ENCODE results near the gene CATSPERZ. TPM values are rescaled to one million over a fixed set of nuclear protein-coding genes. Genes with fewer than 3 reads are reported as not detected.

The CATSPERZ gene
- total and polyA plus RNA-seq, 9 of the 15 experiments (the other 6 are each of a cell fraction or from before 2014, with no cell fraction given) = 0.86 to 8.5 (median 3.5) TPM

- H3K4me3 ChIP-seq = no peak overlapping the region
- no peak overlapping the region for H3K27ac ChIP-seq (ENCODE audit: extremely low read depth, low read depth, low read length)
- intact Hi-C loops (cut with micrococcal nuclease) = no loop called here
- H3K4me2 ChIP-seq (ENCODE audit: insufficient read depth, low read length) = no peak overlapping the region
- H3K36me3 ChIP-seq (ENCODE audit: control insufficient read depth, insufficient read depth, low read length) = peaks cover 90% of the 10 kb centered on the region
- no peak for ATAC-seq
- H3K9me3 ChIP-seq (replicated peaks; ENCODE audit: control insufficient read depth, insufficient read depth, low read depth, low read length) = no peaks in the 10 kb centered on the region
- 0 out of 2 replicates have a peak, but pooled peaks cover 4% of the 10 kb centered on the region for H4K20me1 ChIP-seq (replicated peaks; ENCODE audit: control insufficient read depth, insufficient read depth, low read length)
- H3K79me2 ChIP-seq (ENCODE audit: control insufficient read depth, insufficient read depth, low read length) = no peaks in the 10 kb centered on the region
- in situ Hi-C loops (cut with MboI) = no loop called here
- H3K4me1 ChIP-seq (replicated peaks in 1 of 2; ENCODE audit: control insufficient read depth in 2 of 2, insufficient read depth in 2 of 2, low read length in 2 of 2) = peaks cover 0 to 51% of the 10 kb centered on the region in 2 experiments; a peak in 2 of 5 replicates
- H2AFZ ChIP-seq (ENCODE audit: low read depth, low read length) = no peak overlapping the region
- BruUV-seq (replicated peaks) = no TSS peak
- no peaks in the 10 kb centered on the region for H3K9me1 ChIP-seq (ENCODE audit: control insufficient read depth, insufficient read depth, low read length)
- TF ChIP-seq STAG1 (CRISPR knock-in tag; IDR thresholded peaks at IDR 0.05; ENCODE audit: borderline replicate concordance) (peak; percentile 13; the same call in 1 of the 2 replicates), CBFA2T3 (IDR thresholded peaks at IDR 0.05) (no peak), ZNF347 (CRISPR knock-in tag; IDR thresholded peaks at IDR 0.05; ENCODE audit: low read depth) (no peak), POLR2A (conservative IDR thresholded peaks at IDR 0.05) (0 out of 2 replicates have a peak, but pooled peaks have one; percentile 11)
- WGBS (ENCODE audit: insufficient coverage, low coverage, missing lambda C conversion rate) = 95% methylated on average over 6 of the region's 6 CpGs
- no peak for DNase-seq (ENCODE audit: extremely low read depth in 1 of 4, low spot score in 3 of 4)
- no peaks in the 10 kb centered on the region for H3K27me3 ChIP-seq (ENCODE audit: control insufficient read depth in 2 of 2, insufficient read depth in 2 of 2, low read length in 2 of 2)
- no peak for FAIRE-seq
- ChIA-PET POLR2A (interaction anchor here (1.2 kb wide), 2 partner anchors 9 to 15 kb away, joined by 5 to 7 read pairs; partner anchors contain the start of gene PLCB3), CTCF (ENCODE audit: low intra/inter-chr PET ratio) (no interaction called here)
- no peak overlapping the region for H3K9ac ChIP-seq (ENCODE audit: insufficient read depth in 1 of 2, low read depth in 2 of 2, low read length in 2 of 2)
Measured at GRCh38 chr11:64260147-64260708, 39.9 kb upstream of the CATSPERZ start.

GRCh38 chr11:64261556-64262080 lies 38.5 kb upstream of the CATSPERZ start:
- Histone ChIP-seq H3K9me1 (ENCODE audit: control insufficient read depth, insufficient read depth, low read length) (no peaks in the 10 kb centered on the region), H3K4me3 (no peak overlapping the region), H3K9me3 (replicated peaks; ENCODE audit: control insufficient read depth, insufficient read depth, low read depth, low read length) (no peaks in the 10 kb centered on the region), H3K36me3 (ENCODE audit: control insufficient read depth, insufficient read depth, low read length) (peaks cover 90% of the 10 kb centered on the region), H3K9ac (ENCODE audit: insufficient read depth in 1 of 2, low read depth in 2 of 2, low read length in 2 of 2) (no peak overlapping the region; a peak in 1 of 4 replicates), H3K27ac (ENCODE audit: extremely low read depth, low read depth, low read length) (no peak overlapping the region), H3K27me3 (ENCODE audit: control insufficient read depth in 2 of 2, insufficient read depth in 2 of 2, low read length in 2 of 2) (no peaks in the 10 kb centered on the region), H3K79me2 (ENCODE audit: control insufficient read depth, insufficient read depth, low read length) (no peaks in the 10 kb centered on the region), H4K20me1 (replicated peaks; ENCODE audit: control insufficient read depth, insufficient read depth, low read length) (0 out of 2 replicates have a peak, but pooled peaks cover 4% of the 10 kb centered on the region), H3K4me1 (replicated peaks in 1 of 2; ENCODE audit: control insufficient read depth in 2 of 2, insufficient read depth in 2 of 2, low read length in 2 of 2) (peaks cover 0 to 42% of the 10 kb centered on the region in 2 experiments; a peak in 2 of 5 replicates), H2AFZ (ENCODE audit: low read depth, low read length) (no peak overlapping the region), H3K4me2 (ENCODE audit: insufficient read depth, low read length) (no peak overlapping the region)
- FAIRE-seq (no peak), ATAC-seq (no peak), DNase-seq (ENCODE audit: extremely low read depth in 1 of 4, low spot score in 3 of 4) (no peak)
- intact Hi-C loops (cut with micrococcal nuclease) = no loop called here
- 89% methylated on average over 12 of the region's 18 CpGs for WGBS (ENCODE audit: insufficient coverage, low coverage, missing lambda C conversion rate)
- BruUV-seq (replicated peaks) = no TSS peak
- in situ Hi-C loops (cut with MboI) = no loop called here
- ChIA-PET POLR2A (interaction anchor here (0.6 to 1.2 kb wide), 5 partner anchors 10 to 428 kb away, joined by 3 to 7 read pairs (median 4); partner anchors contain the start of gene PLCB3), CTCF (ENCODE audit: low intra/inter-chr PET ratio) (no interaction called here)
- TF ChIP-seq KDM5B (IDR thresholded peaks at IDR 0.05; ENCODE audit: insufficient replicate concordance, low read depth, low read length) (no peak), POLR2H (tag; IDR thresholded peaks at IDR 0.05; ENCODE audit: low read depth) (no peak), ZNF311 (CRISPR knock-in tag; IDR thresholded peaks at IDR 0.05) (no peak), TRIM28 (IDR thresholded peaks at IDR 0.05) (no peak), ZNF184 (CRISPR knock-in tag; IDR thresholded peaks at IDR 0.05) (no peak), TBL1XR1 (IDR thresholded peaks at IDR 0.05; ENCODE audit: low read length in 2 of 2) (no peak), LEF1 (IDR thresholded peaks at IDR 0.05) (no peak)
